NT2/D1 (cell line): ENCODE measurements around the gene TUBA8.

ENCODE experiments used
- YY1 ChIP-seq: IDR thresholded peaks from 2 replicates; pipeline ENCODE4 v1.6.1; 2011; ENCODE audit not compliant: insufficient read length, insufficient read depth
- ZNF274 ChIP-seq: IDR thresholded peaks from 2 replicates; pipeline ENCODE4 v1.6.1; 2011; ENCODE audit warnings: mild to moderate bottlenecking, low read depth, low read length

DNA sequence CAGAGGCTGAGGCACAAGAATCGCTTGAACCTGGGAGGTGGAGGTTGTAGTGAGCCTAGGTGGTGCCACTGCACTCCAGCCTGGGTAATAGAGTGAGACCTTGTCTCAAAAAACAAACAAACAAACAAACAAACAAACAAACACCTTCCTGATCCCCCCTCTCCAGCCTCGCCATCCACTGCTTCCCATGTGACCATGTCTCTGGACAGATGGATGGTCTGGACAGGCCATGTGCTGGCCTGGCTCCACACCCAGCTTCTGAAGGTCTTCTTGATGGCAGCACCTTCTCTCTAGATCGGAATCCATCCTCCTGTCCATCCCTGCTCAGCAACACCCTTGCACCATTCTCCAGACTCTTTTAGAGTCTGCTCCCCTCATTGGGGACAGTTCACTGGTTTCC is 43.5 kb upstream of the TUBA8 start:
- TF ChIP-seq YY1 (no peak), ZNF274 (no peak)
